Bronchial epithelial cell (primary cell): Measurements from ENCODE around the gene ANKS1B. TPM values are rescaled to one million over a fixed set of nuclear protein-coding genes. Genes with fewer than 3 reads are reported as not detected.

Source experiments
- DNase-seq: peaks from one replicate; pipeline ENCODE4 v3.0.0-alpha.2; 2010; ENCODE audit warnings: low read depth
- FAIRE-seq: peaks from 2 replicates; lab custom pipeline; 2011; peaks lifted over from hg19 to GRCh38; lab: Jason Lieb, UNC
- H3K27me3 ChIP-seq: 2 replicates; pipeline ENCODE4 v1.5.1; 2011; ENCODE audit warnings: low read length; ENCODE audit not compliant: control insufficient read depth, insufficient read depth
- H3K36me3 ChIP-seq: 2 replicates; pipeline ENCODE4 v1.5.1; 2011; ENCODE audit warnings: low read length; ENCODE audit not compliant: control insufficient read depth, insufficient read depth
- H3K4me3 ChIP-seq: 2 replicates; pipeline ENCODE4 v1.5.1; 2011; ENCODE audit warnings: mild to moderate bottlenecking, low read depth, low read length, control low read depth
- CTCF ChIP-seq: IDR thresholded peaks from 2 replicates; pipeline ENCODE4 v1.5.1; 2011; ENCODE audit warnings: mild to moderate bottlenecking, moderate library complexity, low read length, control low read depth, inconsistent platforms; ENCODE audit not compliant: insufficient read depth, severe bottlenecking
- total RNA-seq: library from RNA; depleted of rRNA; stranded (reverse); fragments of >200 nt; gene quantifications from 2 replicates; pipeline ENCODE4 v1.2.1, GENCODE V29; 2014

Gene ANKS1B
- total RNA-seq, 1 donor from 2014 or later = 0.26 TPM

- Histone ChIP-seq H3K4me3 (no peak overlapping the region), H3K36me3 (no peaks in the 10 kb centered on the region), H3K27me3 (no peaks in the 10 kb centered on the region)
- TF ChIP-seq CTCF = no peak
- DNase-seq (no peak), FAIRE-seq (no peak)
Observed at GRCh38 chr12:99759444-99759843, 225.3 kb downstream of the ANKS1B start.

DNA sequence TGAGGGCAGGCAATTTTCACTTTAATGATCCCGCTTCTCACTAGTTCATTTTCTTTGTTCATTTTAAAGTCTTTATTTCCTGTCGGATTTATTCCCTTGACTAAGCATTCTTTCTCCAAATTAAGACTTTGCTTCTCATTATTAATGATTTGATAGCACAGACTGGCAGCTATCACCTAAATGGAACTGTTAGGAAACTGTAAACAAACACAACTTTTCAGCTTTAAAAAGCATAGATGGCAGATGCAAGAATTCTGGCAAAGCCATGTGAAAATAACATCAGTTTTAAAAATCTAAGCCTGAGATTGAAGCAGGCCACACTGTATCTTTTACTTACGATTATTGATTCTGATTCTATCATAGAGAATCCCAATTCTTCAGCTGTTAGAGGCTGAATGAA is 225.7 kb downstream of the ANKS1B start:
- Histone ChIP-seq H3K27me3 (no peaks in the 10 kb centered on the region), H3K36me3 (no peaks in the 10 kb centered on the region), H3K4me3 (no peak overlapping the region)
- no peak for FAIRE-seq
- no peak for TF ChIP-seq CTCF
- no peak for DNase-seq

DNA sequence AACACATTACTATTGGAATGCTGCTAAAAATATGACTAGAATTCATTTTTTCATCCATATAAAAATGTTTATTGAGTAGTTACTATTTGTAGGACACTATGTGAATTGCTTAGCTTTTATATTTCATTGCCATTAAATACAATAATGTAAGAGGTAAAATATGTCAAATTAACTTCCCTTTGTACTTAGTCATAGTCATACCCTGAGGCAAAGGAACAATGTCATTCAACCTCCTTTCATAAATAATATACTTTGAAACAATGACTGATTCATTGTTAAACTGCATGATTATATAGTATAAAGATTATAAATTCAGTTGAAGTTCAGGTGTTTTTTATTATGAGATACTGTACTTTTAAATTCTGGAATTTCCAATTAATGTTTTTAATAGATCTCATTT is 232.0 kb downstream of the ANKS1B start:
- Histone ChIP-seq H3K4me3 (no peak overlapping the region), H3K36me3 (no peaks in the 10 kb centered on the region), H3K27me3 (no peaks in the 10 kb centered on the region)
- FAIRE-seq (no peak), DNase-seq (peak; percentile 79)
- no peak for TF ChIP-seq CTCF

DNA sequence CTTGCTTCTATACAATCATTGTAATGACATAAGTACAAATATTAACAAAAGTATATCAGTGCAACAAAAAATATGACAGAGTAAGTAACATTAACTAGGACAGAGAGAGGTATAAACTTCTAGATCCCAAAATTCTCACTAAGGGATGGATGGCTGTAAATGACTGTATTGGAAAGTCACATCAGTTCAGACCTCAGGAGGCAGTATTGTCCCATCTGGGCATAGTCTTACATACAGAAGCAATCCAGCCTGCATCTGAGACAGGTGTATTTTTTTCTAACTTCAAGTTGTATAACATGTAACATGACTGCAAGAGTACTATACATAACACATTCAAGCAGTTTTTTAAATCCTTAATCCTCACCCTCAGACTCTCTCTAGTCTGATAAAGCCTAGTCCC is 238.2 kb downstream of the ANKS1B start:
- DNase-seq (no peak), FAIRE-seq (no peak)
- no peak overlapping the region for H3K4me3 ChIP-seq
- H3K36me3 ChIP-seq = no peaks in the 10 kb centered on the region
- no peaks in the 10 kb centered on the region for H3K27me3 ChIP-seq
- no peak for TF ChIP-seq CTCF

DNA sequence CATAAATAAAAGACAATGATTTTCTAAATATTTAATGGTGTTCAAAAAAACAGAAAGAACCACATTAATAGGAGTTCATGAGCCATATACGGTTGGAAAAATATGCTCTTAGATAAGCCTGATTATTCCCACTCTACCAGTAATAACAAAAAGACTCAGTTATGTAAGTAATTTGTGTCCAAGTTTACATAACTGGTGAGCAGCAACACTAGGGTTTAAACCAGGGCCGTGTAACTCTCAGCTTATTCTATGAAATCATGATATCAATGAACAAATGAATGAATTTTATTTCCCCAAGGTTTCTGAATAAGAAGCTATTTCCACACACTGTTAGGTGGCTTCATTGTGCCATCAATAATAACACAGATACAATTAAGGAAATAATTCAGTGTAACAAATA is 238.8 kb downstream of the ANKS1B start:
- Histone ChIP-seq H3K36me3 (no peaks in the 10 kb centered on the region), H3K4me3 (no peak overlapping the region), H3K27me3 (no peaks in the 10 kb centered on the region)
- no peak for TF ChIP-seq CTCF
- FAIRE-seq (no peak), DNase-seq (no peak)

DNA sequence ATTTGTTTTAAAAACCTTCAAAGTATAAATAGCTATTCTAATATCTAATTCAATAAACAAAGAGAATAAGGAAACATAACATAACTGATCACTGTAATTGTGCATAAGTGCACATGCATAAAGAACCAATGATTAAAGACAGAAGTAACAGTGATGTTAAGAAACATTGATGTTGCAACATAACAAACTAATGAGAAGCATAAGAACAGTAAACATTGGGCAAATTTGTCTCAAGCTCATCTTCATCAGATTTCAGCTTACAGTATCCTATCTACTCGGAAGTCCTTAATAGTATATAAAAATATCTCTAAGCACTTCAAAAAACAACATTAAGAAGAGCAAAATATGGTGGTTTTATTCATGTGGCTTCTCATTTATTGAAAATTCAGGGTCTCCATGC is 239.6 kb downstream of the ANKS1B start:
- no peaks in the 10 kb centered on the region for H3K36me3 ChIP-seq
- no peak for TF ChIP-seq CTCF
- no peak overlapping the region for H3K4me3 ChIP-seq
- no peak for FAIRE-seq
- no peak for DNase-seq
- no peaks in the 10 kb centered on the region for H3K27me3 ChIP-seq
